PC-3 (cell line): ENCODE data around the gene ARHGAP15. TPM values are rescaled to one million over a fixed set of nuclear protein-coding genes. Genes with fewer than 3 reads are reported as not detected.
A peak's percentile ranks its signal among the peaks of the same experiment; 100 is the strongest.

ENCODE experiments used
- ATAC-seq: fragments of 200-7000 bp; cut with Tn5 transposase; 2 replicates; pipeline ENCODE4 v1.9.1; 2020; ENCODE audit warnings: mild to moderate bottlenecking, moderate library complexity
- BruUV-seq: library from RNA; stranded (reverse); fragments of 400-500 nt; replicated peaks from 2 replicates; lab custom pipeline; 2021; lab: Mats Ljungman, UMichigan
- CTCF ChIA-PET: fragments of 300-600 bp; sonication (Branson Sonifier 250); formaldehyde crosslinking; loops from one replicate; lab custom pipeline; 2022; ENCODE audit warnings: antibody characterized with exemption; lab: Charles Lee
- POLR2A ChIA-PET: fragments of 300-600 bp; sonication (Branson Sonifier 250); formaldehyde crosslinking; loops from one replicate; lab custom pipeline; 2022; ENCODE audit warnings: antibody characterized with exemption; ENCODE audit not compliant: unreplicated experiment; lab: Charles Lee
- DNase-seq: peaks from one replicate; pipeline ENCODE4 v3.0.0-alpha.2; 2015
- H2AFZ ChIP-seq: fragments of 300-600 bp; sonication (generic); 2 replicates; pipeline ENCODE4 v1.6.0; 2016; ENCODE audit warnings: antibody characterized with exemption, low read length
- H3F3A ChIP-seq: fragments of 300-600 bp; sonication (generic); one replicate; pipeline ENCODE4 v1.6.0; 2017; ENCODE audit warnings: antibody characterized with exemption, low read length, control low read depth, mild to moderate bottlenecking; ENCODE audit not compliant: unreplicated experiment
- H3K27ac ChIP-seq: fragments of 300-600 bp; sonication (generic); 2 replicates; pipeline ENCODE4 v1.5.1; 2016; ENCODE audit warnings: mild to moderate bottlenecking, low read length
- H3K27me3 ChIP-seq: fragments of 300-600 bp; sonication (generic); 2 replicates; pipeline ENCODE4 v1.6.1; 2016; ENCODE audit warnings: low read length, mixed read lengths
- H3K36me3 ChIP-seq: fragments of 300-600 bp; sonication (generic); 2 replicates; pipeline ENCODE4 v1.6.1; 2016; ENCODE audit warnings: low read depth, mixed run types, low read length, mixed read lengths
- H3K4me1 ChIP-seq: fragments of 300-600 bp; sonication (generic); 2 replicates; pipeline ENCODE4 v1.5.1; 2016; ENCODE audit warnings: low read length; ENCODE audit not compliant: insufficient read depth
- H3K4me2 ChIP-seq: fragments of 300-600 bp; sonication (generic); 2 replicates; pipeline ENCODE4 v1.6.0; 2016; ENCODE audit warnings: low read length
- H3K4me3 ChIP-seq: fragments of 300-600 bp; sonication (generic); 2 replicates; pipeline ENCODE4 v1.5.1; 2016; ENCODE audit warnings: mild to moderate bottlenecking, low read length, mixed read lengths
- H3K79me2 ChIP-seq: fragments of 300-600 bp; sonication (generic); 2 replicates; pipeline ENCODE4 v1.6.1; 2017; ENCODE audit warnings: low read length, mixed read lengths
- H3K9ac ChIP-seq: fragments of 300-600 bp; sonication (generic); 2 replicates; pipeline ENCODE4 v1.6.0; 2016; ENCODE audit warnings: mild to moderate bottlenecking, low read length
- H3K9me2 ChIP-seq: fragments of 300-600 bp; sonication (generic); replicated peaks from 2 replicates; pipeline ENCODE4 v1.6.1; 2016; ENCODE audit warnings: mixed run types, low read length, mixed read lengths
- H3K9me3 ChIP-seq: fragments of 300-600 bp; sonication (generic); 2 replicates; pipeline ENCODE4 v1.6.1; 2016; ENCODE audit warnings: low read length, mixed read lengths
- H4K20me1 ChIP-seq: fragments of 300-600 bp; sonication (generic); 2 replicates; pipeline ENCODE4 v1.6.1; 2016; ENCODE audit warnings: low read length, mixed read lengths
- CTCF ChIP-seq: fragments of 300-600 bp; sonication (generic); conservative IDR thresholded peaks from 2 replicates; pipeline ENCODE4 v1.5.1; 2017; ENCODE audit warnings: antibody characterized with exemption, low read depth, mild to moderate bottlenecking, low read length
- EZH2 ChIP-seq: fragments of 300-600 bp; sonication (generic); IDR thresholded peaks from one replicate; pipeline ENCODE4 v1.6.1; 2017; ENCODE audit warnings: antibody characterized with exemption, mild to moderate bottlenecking, low read length; ENCODE audit not compliant: unreplicated experiment
- EZH2phosphoT487 ChIP-seq: fragments of 300-600 bp; sonication (generic); IDR thresholded peaks from 2 replicates; pipeline ENCODE4 v1.6.1; 2018; ENCODE audit warnings: mild to moderate bottlenecking, antibody characterized with exemption, low read length, borderline replicate concordance
- intact Hi-C: fragments of 100-400 bp; cut with micrococcal nuclease; formaldehyde crosslinking; loops from 2 replicates; pipeline ENCODE4 v1.9.0; 2023
- total RNA-seq: library from RNA; depleted of rRNA; stranded (reverse); fragments of >200 nt; gene quantifications from 2 replicates; pipeline ENCODE4 v1.2.3, GENCODE V29; 2014

ARHGAP15 gene
- total RNA-seq, 1 experiment from 2014 or later: not detected

GRCh38 chr2:143175438-143175837 is 46.2 kb downstream of the ARHGAP15 start:
- H3F3A ChIP-seq: no peaks in the 10 kb centered on the region
- POLR2A ChIA-PET: no interaction called here
- no peaks in the 10 kb centered on the region for H3K9me2 ChIP-seq
- H3K4me2 ChIP-seq: no peak overlapping the region
- H3K27ac ChIP-seq: no peak overlapping the region
- CTCF ChIA-PET: no interaction called here
- 0 out of 2 replicates have a peak, but pooled peaks cover 3% of the 10 kb centered on the region for H3K9me3 ChIP-seq
- H3K79me2 ChIP-seq: no peaks in the 10 kb centered on the region
- no TSS peak for BruUV-seq
- H3K4me1 ChIP-seq: no peaks in the 10 kb centered on the region
- H2AFZ ChIP-seq: no peak overlapping the region
- H3K4me3 ChIP-seq: no peak overlapping the region
- no peaks in the 10 kb centered on the region for H3K36me3 ChIP-seq
- ATAC-seq: no peak
- DNase-seq: no peak
- no peaks in the 10 kb centered on the region for H4K20me1 ChIP-seq
- no peak for TF ChIP-seq EZH2phosphoT487
- TF ChIP-seq CTCF: no peak
- no peak for TF ChIP-seq EZH2
- H3K9ac ChIP-seq: no peak overlapping the region
- intact Hi-C loops: no loop called here
- peaks cover 18% of the 10 kb centered on the region for H3K27me3 ChIP-seq

DNA sequence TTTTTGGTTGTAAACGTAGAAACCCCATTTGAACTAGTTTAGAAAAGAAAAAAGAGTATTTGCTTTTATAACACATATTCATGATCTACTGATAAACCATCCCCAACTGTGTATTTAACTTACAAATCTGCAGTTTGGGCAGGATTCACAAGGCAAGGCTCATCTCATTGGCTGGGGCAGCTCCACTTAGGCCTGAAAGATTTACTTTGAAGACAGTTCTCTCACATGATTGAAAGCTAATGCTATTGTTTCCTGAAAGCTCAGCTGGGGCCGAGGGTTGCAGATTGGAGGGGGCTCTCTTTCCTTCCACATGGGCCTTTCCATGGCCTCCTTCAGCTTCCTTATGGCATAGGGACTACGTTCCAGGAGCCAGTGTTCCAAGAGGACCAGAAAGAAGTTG is 47.4 kb downstream of the ARHGAP15 start:
- Histone ChIP-seq H3K9me2 (no peaks in the 10 kb centered on the region), H3K27me3 (peaks cover 18% of the 10 kb centered on the region), H3F3A (no peaks in the 10 kb centered on the region), H3K4me2 (0 out of 2 replicates have a peak overlapping the region, but pooled peaks have one; percentile 33), H3K36me3 (no peaks in the 10 kb centered on the region), H3K79me2 (no peaks in the 10 kb centered on the region), H2AFZ (no peak overlapping the region), H3K9ac (no peak overlapping the region), H3K4me1 (no peaks in the 10 kb centered on the region), H4K20me1 (no peaks in the 10 kb centered on the region), H3K9me3 (0 out of 2 replicates have a peak, but pooled peaks cover 3% of the 10 kb centered on the region), H3K27ac (no peak overlapping the region), H3K4me3 (no peak overlapping the region)
- intact Hi-C loops: no loop called here
- BruUV-seq: no TSS peak
- DNase-seq (no peak), ATAC-seq (no peak)
- ChIA-PET CTCF (no interaction called here), POLR2A (no interaction called here)
- TF ChIP-seq EZH2phosphoT487 (no peak), CTCF (no peak), EZH2 (no peak)

GRCh38 chr2:143177096-143177786 is 48.0 kb downstream of the ARHGAP15 start:
- Histone ChIP-seq H4K20me1 (no peaks in the 10 kb centered on the region), H3K9ac (no peak overlapping the region), H3F3A (no peaks in the 10 kb centered on the region), H3K4me3 (no peak overlapping the region), H3K4me1 (no peaks in the 10 kb centered on the region), H3K36me3 (no peaks in the 10 kb centered on the region), H3K27me3 (peaks cover 17% of the 10 kb centered on the region), H3K9me3 (0 out of 2 replicates have a peak, but pooled peaks cover 3% of the 10 kb centered on the region), H2AFZ (no peak overlapping the region), H3K4me2 (peak overlapping the region; percentile 33), H3K79me2 (no peaks in the 10 kb centered on the region), H3K9me2 (no peaks in the 10 kb centered on the region), H3K27ac (no peak overlapping the region)
- TF ChIP-seq CTCF (no peak), EZH2phosphoT487 (no peak), EZH2 (no peak)
- ATAC-seq (no peak), DNase-seq (no peak)
- no TSS peak for BruUV-seq
- intact Hi-C loops: no loop called here
- POLR2A ChIA-PET: no interaction called here
- CTCF ChIA-PET: no interaction called here
